ENCODE results near the gene CUBN.

DNA sequence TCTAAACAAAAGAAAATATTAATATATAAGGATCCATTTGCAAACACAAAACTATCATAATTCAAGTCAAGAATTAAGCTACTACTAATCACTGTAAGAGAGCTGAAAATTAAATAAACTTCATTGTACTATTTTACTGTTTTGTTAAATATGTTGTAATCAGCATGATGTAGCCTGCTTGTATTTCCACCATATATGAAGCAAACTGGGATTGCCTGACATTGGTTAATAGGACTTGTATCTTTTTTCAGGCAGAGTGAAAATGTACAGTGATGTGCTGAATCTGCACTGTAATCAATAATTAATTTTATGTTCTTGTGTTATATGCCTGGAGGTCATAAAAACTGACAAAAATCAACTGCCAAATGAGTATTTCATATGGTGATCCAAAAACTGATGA lies 46.5 kb upstream of the CUBN start:
- TF ChIP-seq, protein P1, sequence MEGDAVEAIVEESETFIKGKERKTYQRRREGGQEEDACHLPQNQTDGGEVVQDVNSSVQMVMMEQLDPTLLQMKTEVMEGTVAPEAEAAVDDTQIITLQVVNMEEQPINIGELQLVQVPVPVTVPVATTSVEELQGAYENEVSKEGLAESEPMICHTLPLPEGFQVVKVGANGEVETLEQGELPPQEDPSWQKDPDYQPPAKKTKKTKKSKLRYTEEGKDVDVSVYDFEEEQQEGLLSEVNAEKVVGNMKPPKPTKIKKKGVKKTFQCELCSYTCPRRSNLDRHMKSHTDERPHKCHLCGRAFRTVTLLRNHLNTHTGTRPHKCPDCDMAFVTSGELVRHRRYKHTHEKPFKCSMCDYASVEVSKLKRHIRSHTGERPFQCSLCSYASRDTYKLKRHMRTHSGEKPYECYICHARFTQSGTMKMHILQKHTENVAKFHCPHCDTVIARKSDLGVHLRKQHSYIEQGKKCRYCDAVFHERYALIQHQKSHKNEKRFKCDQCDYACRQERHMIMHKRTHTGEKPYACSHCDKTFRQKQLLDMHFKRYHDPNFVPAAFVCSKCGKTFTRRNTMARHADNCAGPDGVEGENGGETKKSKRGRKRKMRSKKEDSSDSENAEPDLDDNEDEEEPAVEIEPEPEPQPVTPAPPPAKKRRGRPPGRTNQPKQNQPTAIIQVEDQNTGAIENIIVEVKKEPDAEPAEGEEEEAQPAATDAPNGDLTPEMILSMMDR (IDR thresholded peaks at IDR 0.05), result no peak
- TF ChIP-seq POLR2A (IDR thresholded peaks at IDR 0.05), result no peak
